Neural cell (in vitro differentiated cells): ENCODE measurements around the gene SMOC1. TPM values are rescaled to one million over a fixed set of nuclear protein-coding genes. Genes with fewer than 3 reads are reported as not detected.

Experiments
- H2AFZ ChIP-seq: fragments of 200-600, 300-800 bp; sonication (generic), shearing (Covaris generic); 2 replicates; pipeline ENCODE4 v1.6.0; 2014; ENCODE audit warnings: low read depth, mild to moderate bottlenecking, antibody characterized with exemption, low read length, moderate library complexity
- H3F3A ChIP-seq: fragments of 200-600 bp; shearing (Covaris generic); 2 replicates; pipeline ENCODE4 v1.6.1; 2016; ENCODE audit warnings: mild to moderate bottlenecking, moderate library complexity, mixed read lengths, antibody characterized with exemption, low read length; ENCODE audit not compliant: insufficient read depth, poor library complexity, severe bottlenecking
- H3K27ac ChIP-seq: fragments of 200-600, 300-800 bp; sonication (generic), shearing (Covaris generic); 2 replicates; pipeline ENCODE4 v1.5.1; 2014; ENCODE audit warnings: mild to moderate bottlenecking, low read length, moderate library complexity
- H3K27me3 ChIP-seq: fragments of 300-800, 200-600 bp; sonication (generic), shearing (Covaris generic); 2 replicates; pipeline ENCODE4 v1.6.0; 2014; ENCODE audit warnings: mild to moderate bottlenecking, low read depth, low read length, moderate library complexity; ENCODE audit not compliant: insufficient read depth
- H3K36me3 ChIP-seq: fragments of 300-800, 200-600 bp; sonication (generic), shearing (Covaris generic); 2 replicates; pipeline ENCODE4 v1.5.1; 2014; ENCODE audit warnings: mild to moderate bottlenecking, antibody characterized with exemption, low read length, moderate library complexity; ENCODE audit not compliant: insufficient read depth
- H3K4me2 ChIP-seq: fragments of 300-800, 200-600 bp; sonication (generic), shearing (Covaris generic); 2 replicates; pipeline ENCODE4 v1.6.0; 2014; ENCODE audit warnings: mild to moderate bottlenecking, low read length
- H3K4me3 ChIP-seq: fragments of 300-800, 200-600 bp; sonication (generic), shearing (Covaris generic); 2 replicates; pipeline ENCODE4 v1.5.1; 2014; ENCODE audit warnings: mild to moderate bottlenecking, low read length, moderate library complexity
- H3K79me2 ChIP-seq: fragments of 200-600 bp; shearing (Covaris generic); replicated peaks from 2 replicates; pipeline ENCODE4 v1.6.0; 2014; ENCODE audit warnings: mild to moderate bottlenecking, low read length, moderate library complexity; ENCODE audit not compliant: insufficient read depth
- H3K9ac ChIP-seq: fragments of 300-800, 200-600 bp; sonication (generic), shearing (Covaris generic); 2 replicates; pipeline ENCODE4 v1.6.1; 2016; ENCODE audit warnings: mild to moderate bottlenecking, low read length, mixed read lengths
- H3K9me2 ChIP-seq: fragments of 200-600 bp; shearing (Covaris generic); 2 replicates; pipeline ENCODE4 v1.6.1; 2016; ENCODE audit warnings: mild to moderate bottlenecking, low read length, mixed read lengths; ENCODE audit not compliant: insufficient read depth
- H3K9me3 ChIP-seq: fragments of 200-600, 300-800 bp; sonication (generic), shearing (Covaris generic); 2 replicates; pipeline ENCODE4 v1.6.1; 2016; ENCODE audit warnings: mild to moderate bottlenecking, mixed run types, low read length, moderate library complexity, mixed read lengths
- H4K20me1 ChIP-seq: fragments of 200-600 bp; shearing (Covaris generic); 2 replicates; pipeline ENCODE4 v1.6.1; 2016; ENCODE audit warnings: mild to moderate bottlenecking, mixed run types; ENCODE audit not compliant: insufficient read depth
- CTCF ChIP-seq: fragments of 450-650 bp; IDR thresholded peaks from 2 replicates; pipeline ENCODE4 v1.5.1; 2014; ENCODE audit warnings: antibody characterized with exemption, mild to moderate bottlenecking, moderate library complexity; ENCODE audit not compliant: poor library complexity, severe bottlenecking
- EP300 ChIP-seq: fragments of 450-650 bp; conservative IDR thresholded peaks from 2 replicates; pipeline ENCODE4 v1.6.1; 2014; ENCODE audit warnings: antibody characterized with exemption, mild to moderate bottlenecking, moderate library complexity; ENCODE audit not compliant: poor library complexity, severe bottlenecking
- EZH2 ChIP-seq: fragments of 200-600, 300-800 bp; shearing (Covaris generic), sonication (generic); IDR thresholded peaks from 2 replicates; pipeline ENCODE4 v1.6.1; 2014; ENCODE audit warnings: antibody characterized with exemption, low read length, borderline replicate concordance, mild to moderate bottlenecking; ENCODE audit not compliant: insufficient read depth, poor library complexity, severe bottlenecking
- MXI1 ChIP-seq: fragments of 450-650 bp; conservative IDR thresholded peaks from 2 replicates; pipeline ENCODE4 v1.6.1; 2014; ENCODE audit warnings: antibody characterized with exemption, mild to moderate bottlenecking; ENCODE audit not compliant: poor library complexity, severe bottlenecking
- POLR2AphosphoS5 ChIP-seq: IDR thresholded peaks from 2 replicates; pipeline ENCODE4 v1.6.1; 2012
- RAD21 ChIP-seq: fragments of 450-650 bp; conservative IDR thresholded peaks from 2 replicates; pipeline ENCODE4 v1.6.1; 2014; ENCODE audit warnings: antibody characterized with exemption, mild to moderate bottlenecking, moderate library complexity
- REST ChIP-seq: IDR thresholded peaks from 2 replicates; pipeline ENCODE4 v1.6.1; 2012; ENCODE audit warnings: borderline replicate concordance
- SMC3 ChIP-seq: fragments of 450-650 bp; conservative IDR thresholded peaks from 2 replicates; pipeline ENCODE4 v1.6.1; 2014; ENCODE audit warnings: antibody characterized with exemption, mild to moderate bottlenecking, moderate library complexity; ENCODE audit not compliant: poor library complexity
- TAF1 ChIP-seq: IDR thresholded peaks from 2 replicates; pipeline ENCODE4 v1.6.1; 2012; ENCODE audit warnings: low read depth
- polyA plus RNA-seq: library from polyadenylated mRNA; depleted of rRNA; stranded (reverse); fragments of >200 nt; gene quantifications from 2 replicates; pipeline ENCODE4 v1.2.3, GENCODE V29; 2014

Gene SMOC1
- polyA plus RNA-seq, 1 donor from 2014 or later = 8.7 TPM

DNA sequence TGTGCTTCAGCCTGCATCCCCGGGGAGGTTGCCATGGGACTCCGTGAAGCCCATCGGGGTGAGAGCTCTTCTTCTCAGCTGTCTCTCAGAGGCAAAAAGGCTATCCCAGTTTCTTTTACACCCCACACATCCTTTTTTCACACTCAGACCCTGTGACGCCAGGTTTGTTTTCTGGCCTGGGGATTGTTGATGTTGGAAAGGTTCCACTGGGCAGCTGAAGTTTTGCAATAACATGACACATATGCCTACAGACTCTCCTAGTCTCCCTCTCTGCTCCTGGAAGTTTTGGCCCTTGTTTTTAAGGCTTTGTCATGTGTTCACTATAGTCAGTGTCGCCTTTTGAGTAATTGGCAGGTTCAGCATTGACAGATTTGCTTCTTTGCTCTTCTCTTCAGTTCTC lies 118.6 kb downstream of the SMOC1 start:
- no peak overlapping the region for H3K9ac ChIP-seq
- no peaks in the 10 kb centered on the region for H3K9me2 ChIP-seq
- H2AFZ ChIP-seq = no peak overlapping the region
- TF ChIP-seq EP300 = no peak
- no peak for TF ChIP-seq EZH2
- TF ChIP-seq SMC3 = no peak
- no peak for TF ChIP-seq CTCF
- TF ChIP-seq POLR2AphosphoS5 = no peak
- no peak for TF ChIP-seq MXI1
- TF ChIP-seq TAF1 = no peak
- H3K9me3 ChIP-seq = no peaks in the 10 kb centered on the region
- no peak overlapping the region for H3K4me2 ChIP-seq
- no peaks in the 10 kb centered on the region for H3K36me3 ChIP-seq
- no peak overlapping the region for H3K27ac ChIP-seq
- no peaks in the 10 kb centered on the region for H3F3A ChIP-seq
- H4K20me1 ChIP-seq = no peaks in the 10 kb centered on the region
- no peaks in the 10 kb centered on the region for H3K79me2 ChIP-seq
- H3K27me3 ChIP-seq = no peaks in the 10 kb centered on the region
- no peak overlapping the region for H3K4me3 ChIP-seq

DNA sequence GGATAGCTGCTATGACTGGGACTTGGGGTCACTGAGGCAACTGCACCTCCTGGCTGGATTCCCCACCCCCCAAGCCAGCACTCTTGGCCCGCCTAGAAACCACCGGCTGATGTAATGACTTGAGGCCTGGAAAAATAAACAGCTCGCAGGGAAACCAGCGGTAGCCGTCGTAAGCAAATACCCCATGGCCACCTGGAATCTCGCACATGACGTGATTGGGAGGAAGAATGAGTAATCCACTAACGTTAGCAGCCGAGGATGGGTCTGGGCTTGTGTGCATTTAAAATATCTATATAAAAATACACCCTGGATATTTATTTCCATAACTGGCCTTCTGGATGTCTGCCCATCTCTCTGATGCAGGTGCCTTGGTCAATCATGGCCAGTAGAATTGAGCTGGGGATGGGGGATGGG lies 120.1 kb downstream of the SMOC1 start:
- Histone ChIP-seq H3K27me3 (no peaks in the 10 kb centered on the region), H3K4me3 (no peak overlapping the region), H3F3A (no peaks in the 10 kb centered on the region), H2AFZ (no peak overlapping the region), H3K27ac (no peak overlapping the region), H3K79me2 (no peaks in the 10 kb centered on the region), H3K4me2 (no peak overlapping the region), H3K9ac (no peak overlapping the region), H3K36me3 (no peaks in the 10 kb centered on the region), H3K9me2 (no peaks in the 10 kb centered on the region), H3K9me3 (no peaks in the 10 kb centered on the region), H4K20me1 (no peaks in the 10 kb centered on the region)
- no peak for TF ChIP-seq EP300
- no peak for TF ChIP-seq TAF1
- no peak for TF ChIP-seq REST
- no peak for TF ChIP-seq MXI1
- no peak for TF ChIP-seq EZH2
- TF ChIP-seq RAD21 = no peak
- no peak for TF ChIP-seq CTCF
- no peak for TF ChIP-seq POLR2AphosphoS5
- no peak for TF ChIP-seq SMC3
